ENCODE data around the gene P2RY6. TPM values are rescaled to one million over a fixed set of nuclear protein-coding genes. Genes with fewer than 3 reads are reported as not detected.

The P2RY6 gene
- total and polyA plus RNA-seq, 2 donors from 2014 or later, result 6.7 to 17.9 TPM

GRCh38 chr11:73281796-73282660 lies 9.9 kb downstream of the P2RY6 start:
- DNase-seq, result peak in 1 of 5 donors; percentile 7
- no peak for FAIRE-seq

GRCh38 chr11:73283276-73284000 lies 11.3 kb downstream of the P2RY6 start:
- no peak overlapping the region for H3K27ac ChIP-seq (ENCODE audit: low read depth in 2 of 2, low read length in 2 of 2)
- H3K9me3 ChIP-seq (ENCODE audit: control insufficient read depth in 2 of 3, insufficient read depth in 1 of 3, low read length in 3 of 3), result no peaks in the 10 kb centered on the region
- intact Hi-C loops (cut with DNase I), result no loop called here
- no peak for TF ChIP-seq CTCF (IDR thresholded peaks at IDR 0.05; ENCODE audit: borderline replicate concordance, extremely low read depth, insufficient read depth)
- DNase-seq, result peak in 1 of 5 donors; percentile 22
- no peak for FAIRE-seq
- no peak overlapping the region for H3K4me3 ChIP-seq (ENCODE audit: low read length in 3 of 3)
- H3K27me3 ChIP-seq (ENCODE audit: control insufficient read depth, insufficient read depth, low read length), result no peaks in the 10 kb centered on the region
- H3K9ac ChIP-seq (ENCODE audit: low read length in 3 of 3), result no peak overlapping the region
- H3K36me3 ChIP-seq (ENCODE audit: control insufficient read depth in 2 of 3, insufficient read depth in 3 of 3, low read length in 3 of 3), result no peaks in the 10 kb centered on the region
- peaks cover 0 to 6% (median 0%) of the 10 kb centered on the region in 3 donors for H3K4me1 ChIP-seq (ENCODE audit: control insufficient read depth in 2 of 3, insufficient read depth in 2 of 3, low read depth in 1 of 3, low read length in 3 of 3)

More at GRCh38 chr11:73281796-73282660, 9.9 kb downstream of the P2RY6 start:
- Histone ChIP-seq H3K9ac (ENCODE audit: low read length in 3 of 3) (no peak overlapping the region), H3K9me3 (ENCODE audit: control insufficient read depth in 2 of 3, insufficient read depth in 1 of 3, low read length in 3 of 3) (no peaks in the 10 kb centered on the region), H3K27me3 (ENCODE audit: control insufficient read depth, insufficient read depth, low read length) (no peaks in the 10 kb centered on the region), H3K4me1 (ENCODE audit: control insufficient read depth in 2 of 3, insufficient read depth in 2 of 3, low read depth in 1 of 3, low read length in 3 of 3) (no peaks in the 10 kb centered on the region), H3K27ac (ENCODE audit: low read depth in 2 of 2, low read length in 2 of 2) (no peak overlapping the region), H3K4me3 (ENCODE audit: low read length in 3 of 3) (no peak overlapping the region), H3K36me3 (ENCODE audit: control insufficient read depth in 2 of 3, insufficient read depth in 3 of 3, low read length in 3 of 3) (no peaks in the 10 kb centered on the region)
- intact Hi-C loops (cut with DNase I), result no loop called here
- no peak for TF ChIP-seq CTCF (IDR thresholded peaks at IDR 0.05; ENCODE audit: borderline replicate concordance, extremely low read depth, insufficient read depth)

GRCh38 chr11:73284106-73284505 lies 12.0 kb downstream of the P2RY6 start:
- DNase-seq, result no peak

More at GRCh38 chr11:73284106-73284505, 12.0 kb downstream of the P2RY6 start:
- no peaks in the 10 kb centered on the region for H3K27me3 ChIP-seq (ENCODE audit: control insufficient read depth, insufficient read depth, low read length)
- no peaks in the 10 kb centered on the region for H3K36me3 ChIP-seq (ENCODE audit: control insufficient read depth in 2 of 3, insufficient read depth in 3 of 3, low read length in 3 of 3)
- no peak for TF ChIP-seq CTCF (IDR thresholded peaks at IDR 0.05; ENCODE audit: borderline replicate concordance, extremely low read depth, insufficient read depth)
- FAIRE-seq, result no peak
- H3K4me3 ChIP-seq (ENCODE audit: low read length in 3 of 3), result no peak overlapping the region
- no peaks in the 10 kb centered on the region for H3K9me3 ChIP-seq (ENCODE audit: control insufficient read depth in 2 of 3, insufficient read depth in 1 of 3, low read length in 3 of 3)
- intact Hi-C loops (cut with DNase I), result no loop called here
- H3K9ac ChIP-seq (ENCODE audit: low read length in 3 of 3), result no peak overlapping the region
- H3K27ac ChIP-seq (ENCODE audit: low read depth in 2 of 2, low read length in 2 of 2), result no peak overlapping the region
- H3K4me1 ChIP-seq (ENCODE audit: control insufficient read depth in 2 of 3, insufficient read depth in 2 of 3, low read depth in 1 of 3, low read length in 3 of 3), result peaks cover under 1 to 13% (median 5%) of the 10 kb centered on the region in 3 donors

Measured in kidney (tissue), 14 donors.